ENCODE measurements around the gene OPCML.

The OPCML gene

DNA sequence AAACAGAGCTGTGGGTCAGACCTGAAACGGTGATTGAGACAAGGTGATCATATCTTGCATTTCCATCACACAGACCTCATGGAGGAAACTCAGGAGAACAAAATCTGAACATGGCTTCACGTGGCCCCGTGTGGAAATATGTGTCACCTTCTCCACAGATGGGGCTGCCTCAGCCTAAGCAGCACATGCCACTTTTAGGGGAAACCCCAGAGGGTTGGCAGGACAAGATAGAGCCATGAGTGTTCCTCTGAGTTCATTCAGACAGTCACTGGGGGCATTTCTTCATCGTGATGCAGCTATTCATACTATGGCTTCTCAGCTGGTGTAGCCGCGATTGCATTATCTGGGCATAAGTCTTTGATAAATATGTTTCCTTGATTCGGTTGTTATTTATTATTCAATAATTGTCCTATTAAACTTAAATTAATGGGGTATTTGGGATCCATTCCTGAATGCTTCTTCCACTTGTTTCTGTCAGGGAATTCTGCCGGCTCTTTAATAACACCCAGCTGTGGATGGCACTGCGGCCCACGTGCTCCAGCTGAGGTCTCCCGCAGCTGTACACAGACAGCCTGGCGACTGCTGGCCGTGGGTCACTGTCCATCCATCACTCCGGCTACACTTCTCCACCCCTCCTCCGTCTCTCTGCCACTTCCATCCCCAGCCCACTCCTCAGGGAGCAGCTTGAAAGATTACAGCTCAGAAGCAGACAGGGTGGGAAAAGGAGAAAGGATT, 485.1 kb downstream of the OPCML start:
- peak; percentile 25 for DNase-seq
- H3K27me3 Mint-ChIP-seq (ENCODE audit: low read depth, poor library complexity), result peaks cover 14% of the 10 kb centered on the region
- no peaks in the 10 kb centered on the region for H3K36me3 Mint-ChIP-seq (ENCODE audit: low read depth)
- TF ChIP-seq, protein P1, sequence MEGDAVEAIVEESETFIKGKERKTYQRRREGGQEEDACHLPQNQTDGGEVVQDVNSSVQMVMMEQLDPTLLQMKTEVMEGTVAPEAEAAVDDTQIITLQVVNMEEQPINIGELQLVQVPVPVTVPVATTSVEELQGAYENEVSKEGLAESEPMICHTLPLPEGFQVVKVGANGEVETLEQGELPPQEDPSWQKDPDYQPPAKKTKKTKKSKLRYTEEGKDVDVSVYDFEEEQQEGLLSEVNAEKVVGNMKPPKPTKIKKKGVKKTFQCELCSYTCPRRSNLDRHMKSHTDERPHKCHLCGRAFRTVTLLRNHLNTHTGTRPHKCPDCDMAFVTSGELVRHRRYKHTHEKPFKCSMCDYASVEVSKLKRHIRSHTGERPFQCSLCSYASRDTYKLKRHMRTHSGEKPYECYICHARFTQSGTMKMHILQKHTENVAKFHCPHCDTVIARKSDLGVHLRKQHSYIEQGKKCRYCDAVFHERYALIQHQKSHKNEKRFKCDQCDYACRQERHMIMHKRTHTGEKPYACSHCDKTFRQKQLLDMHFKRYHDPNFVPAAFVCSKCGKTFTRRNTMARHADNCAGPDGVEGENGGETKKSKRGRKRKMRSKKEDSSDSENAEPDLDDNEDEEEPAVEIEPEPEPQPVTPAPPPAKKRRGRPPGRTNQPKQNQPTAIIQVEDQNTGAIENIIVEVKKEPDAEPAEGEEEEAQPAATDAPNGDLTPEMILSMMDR (IDR thresholded peaks at IDR 0.05), result no peak
- no peak overlapping the region for H3K4me3 Mint-ChIP-seq
- H3K9me3 Mint-ChIP-seq, result no peaks in the 10 kb centered on the region
- H3K4me1 Mint-ChIP-seq, result peaks cover 46% of the 10 kb centered on the region
- no peak overlapping the region for H3K27ac Mint-ChIP-seq

DNA sequence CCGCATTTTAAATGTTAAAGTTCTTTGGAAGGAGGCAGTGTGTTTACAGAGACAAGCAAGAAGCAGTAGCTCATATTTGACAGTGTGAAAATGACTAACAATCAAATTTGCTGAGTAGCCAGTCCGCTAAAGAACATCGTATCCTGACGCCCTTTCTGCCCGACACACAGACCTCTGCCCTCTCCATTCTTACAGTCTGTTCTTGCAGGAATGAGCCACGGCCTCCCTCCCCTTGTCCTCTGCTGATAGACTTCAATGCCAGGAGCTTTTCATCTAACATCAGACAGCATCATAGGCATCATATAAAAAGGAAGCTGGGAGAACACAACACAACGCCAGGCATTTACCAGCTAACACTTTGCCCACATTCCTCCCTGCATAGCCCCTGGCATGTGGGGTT, 486.0 kb downstream of the OPCML start:
- peaks cover 14% of the 10 kb centered on the region for H3K27me3 Mint-ChIP-seq (ENCODE audit: low read depth, poor library complexity)
- no peak for DNase-seq
- no peak overlapping the region for H3K27ac Mint-ChIP-seq
- TF ChIP-seq, protein P1 (IDR thresholded peaks at IDR 0.05), result no peak
- H3K9me3 Mint-ChIP-seq, result no peaks in the 10 kb centered on the region
- H3K4me1 Mint-ChIP-seq, result peaks cover 49% of the 10 kb centered on the region
- no peaks in the 10 kb centered on the region for H3K36me3 Mint-ChIP-seq (ENCODE audit: low read depth)
- no peak overlapping the region for H3K4me3 Mint-ChIP-seq

DNA sequence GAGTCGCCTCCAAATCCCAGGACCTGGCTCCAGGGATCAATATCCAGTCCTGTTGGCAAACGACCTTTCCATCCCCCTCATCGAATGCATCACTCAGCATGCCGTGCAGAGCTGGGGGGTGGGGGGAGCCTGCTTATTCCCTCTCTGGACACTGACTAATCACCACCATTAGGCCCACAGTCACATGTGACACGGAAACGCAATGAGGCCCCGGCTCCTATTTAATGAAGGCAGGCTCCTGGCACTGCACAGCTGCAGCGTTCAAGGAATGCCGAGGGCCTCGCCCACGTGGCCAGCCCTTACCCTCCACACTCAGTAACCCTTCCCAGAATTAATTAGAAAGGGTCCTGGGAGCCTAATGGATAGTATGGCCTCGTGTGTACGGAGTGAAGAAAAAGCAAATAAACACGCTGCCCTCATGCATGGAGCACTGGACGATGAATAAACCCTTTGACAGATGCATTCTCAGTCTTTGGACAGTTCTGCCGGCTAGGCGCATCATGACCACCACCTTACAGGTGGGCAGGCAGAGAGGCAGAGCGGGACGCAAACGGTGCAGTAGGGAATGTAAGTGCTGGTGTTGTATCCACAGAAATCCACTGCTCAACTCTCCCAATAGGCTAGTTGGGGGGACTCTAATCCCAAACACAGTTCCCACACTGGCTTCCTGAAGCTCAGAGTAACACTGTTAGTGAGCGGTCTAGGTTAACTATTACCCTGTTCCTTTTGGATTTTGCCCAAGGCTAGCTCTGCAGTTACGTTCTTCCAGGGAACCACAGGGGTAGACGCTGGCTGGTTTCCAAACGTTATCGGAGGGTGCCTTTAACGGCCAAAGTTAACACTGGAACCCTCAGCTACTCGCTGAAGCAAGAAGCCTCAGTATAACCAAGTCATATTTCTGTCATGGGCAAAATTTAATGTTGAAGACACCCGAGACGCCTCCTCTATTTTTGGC, 490.1 kb downstream of the OPCML start:
- H3K27me3 Mint-ChIP-seq (ENCODE audit: low read depth, poor library complexity), result peaks cover 13% of the 10 kb centered on the region
- H3K27ac Mint-ChIP-seq, result peak overlapping the region; percentile 61
- H3K4me3 Mint-ChIP-seq, result no peak overlapping the region
- H3K4me1 Mint-ChIP-seq, result peaks cover 31% of the 10 kb centered on the region
- H3K36me3 Mint-ChIP-seq (ENCODE audit: low read depth), result no peaks in the 10 kb centered on the region
- TF ChIP-seq, protein P1 (IDR thresholded peaks at IDR 0.05), result no peak
- no peaks in the 10 kb centered on the region for H3K9me3 Mint-ChIP-seq
- no peak for DNase-seq

DNA sequence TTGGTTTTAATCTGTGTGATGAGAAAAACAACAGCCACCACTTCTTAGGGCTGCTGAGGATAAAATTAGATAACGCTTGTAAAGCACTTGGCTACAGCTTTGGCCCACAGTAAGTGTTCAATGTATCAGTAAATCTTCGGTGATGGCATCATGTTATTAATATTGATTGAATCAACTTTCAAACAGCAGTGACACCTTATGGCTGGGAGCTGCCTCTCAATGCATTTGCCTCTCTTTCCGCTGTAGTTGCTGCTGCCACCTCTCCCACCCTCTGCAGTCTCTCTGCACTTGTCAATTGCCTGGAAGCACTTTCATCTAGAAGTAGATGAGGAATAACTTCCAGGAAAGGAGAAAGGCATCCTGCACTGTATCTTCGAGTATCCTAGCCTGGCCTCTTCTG, 491.1 kb downstream of the OPCML start:
- H3K27ac Mint-ChIP-seq, result no peak overlapping the region
- no peak overlapping the region for H3K4me3 Mint-ChIP-seq
- H3K27me3 Mint-ChIP-seq (ENCODE audit: low read depth, poor library complexity), result peaks cover 8% of the 10 kb centered on the region
- H3K36me3 Mint-ChIP-seq (ENCODE audit: low read depth), result no peaks in the 10 kb centered on the region
- no peak for DNase-seq
- TF ChIP-seq, protein P1 (IDR thresholded peaks at IDR 0.05), result no peak
- no peaks in the 10 kb centered on the region for H3K9me3 Mint-ChIP-seq
- peaks cover 28% of the 10 kb centered on the region for H3K4me1 Mint-ChIP-seq

DNA sequence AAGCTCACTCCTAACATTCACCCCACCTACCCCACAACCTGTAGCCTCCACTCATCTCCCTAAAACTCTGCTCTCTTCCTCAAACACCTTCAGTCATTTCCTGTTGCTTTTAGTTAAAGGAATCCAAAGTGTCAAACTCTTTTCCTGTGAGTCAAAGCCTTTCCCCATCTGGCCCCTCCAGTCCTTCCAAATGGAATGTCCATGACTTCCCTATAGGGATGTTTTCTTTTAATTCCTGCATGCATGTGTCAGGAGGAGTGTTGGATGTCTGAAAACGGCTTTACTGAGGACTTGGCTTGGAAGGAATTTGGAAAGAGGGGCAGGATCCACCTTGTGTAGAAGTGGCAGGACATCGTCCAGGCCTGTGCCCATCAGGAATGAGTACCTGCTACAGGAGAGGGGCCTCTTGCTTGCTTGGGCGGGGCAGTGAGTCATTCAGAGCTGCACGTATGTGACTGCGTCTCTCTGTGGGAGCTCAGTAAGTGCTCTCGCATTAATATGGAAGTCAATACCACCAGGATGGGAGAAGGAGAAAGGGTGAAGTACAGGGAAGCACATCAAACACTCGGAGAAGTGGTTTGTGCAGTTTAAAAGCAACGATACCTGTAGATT, 491.9 kb downstream of the OPCML start:
- peaks cover 28% of the 10 kb centered on the region for H3K4me1 Mint-ChIP-seq
- no peaks in the 10 kb centered on the region for H3K9me3 Mint-ChIP-seq
- H3K36me3 Mint-ChIP-seq (ENCODE audit: low read depth), result no peaks in the 10 kb centered on the region
- no peak overlapping the region for H3K27ac Mint-ChIP-seq
- peaks cover 8% of the 10 kb centered on the region for H3K27me3 Mint-ChIP-seq (ENCODE audit: low read depth, poor library complexity)
- TF ChIP-seq, protein P1 (IDR thresholded peaks at IDR 0.05), result no peak
- DNase-seq, result no peak
- H3K4me3 Mint-ChIP-seq, result no peak overlapping the region

Data from nephron progenitor cell (in vitro differentiated cells).